ENCODE measurements around the gene PHLDB2.
A peak's percentile ranks its signal among the peaks of the same experiment; 100 is the strongest.
"Not testable (repeated sequence)": the region's sequence is repeated elsewhere in the genome, so short reads cannot be mapped to it uniquely, and the experiment has no call there.

PHLDB2 gene

DNA sequence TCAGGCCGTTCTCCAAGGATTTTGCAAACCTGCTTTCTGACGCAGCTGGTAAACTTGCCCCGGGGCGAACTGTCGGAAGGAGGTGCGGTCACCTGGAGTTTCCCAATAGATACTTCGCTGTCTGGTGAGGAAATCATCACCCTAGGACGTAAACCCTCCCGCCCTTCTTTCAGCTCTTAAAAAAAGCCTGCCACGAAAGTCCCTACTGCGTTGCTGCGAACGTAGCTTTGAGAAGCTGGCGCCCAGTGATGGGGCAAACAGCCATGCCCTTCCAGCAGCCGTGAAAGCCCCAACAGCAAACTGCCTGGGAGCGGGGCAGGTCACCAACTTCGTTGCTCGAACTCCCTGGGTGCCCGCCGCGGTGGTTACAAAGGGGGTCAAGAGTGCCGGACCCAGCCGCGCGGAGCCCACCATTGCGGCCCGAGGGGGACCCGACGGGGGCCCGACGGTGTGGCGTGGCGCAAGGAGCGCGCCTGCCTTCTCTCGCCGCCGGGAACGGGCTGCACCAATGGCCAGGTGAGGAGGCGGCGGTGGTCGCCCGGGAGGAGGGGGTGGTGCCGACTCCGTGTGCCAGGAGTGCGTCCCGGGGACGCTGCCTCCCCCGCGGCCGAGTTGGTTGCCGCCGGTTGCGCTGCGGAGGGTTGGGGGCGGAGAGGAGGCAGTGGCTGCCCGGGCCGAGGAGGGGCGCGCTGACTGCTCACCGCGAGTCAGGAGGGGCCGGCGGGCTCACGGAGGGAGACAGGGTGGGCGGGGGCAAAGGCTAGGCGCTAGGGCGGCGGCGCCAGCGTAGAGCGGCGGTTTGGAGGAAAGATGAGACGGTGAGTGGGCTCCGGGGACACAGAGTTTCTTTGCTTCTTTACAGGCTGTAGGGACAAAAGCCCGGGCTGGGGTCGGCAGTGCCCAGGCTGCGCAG, at the start of gene PHLDB2:
Gene PHLDB2 (plus strand): TSS at position 205 of the 913 bp plus-strand sequence. CDS start 24,813 bp downstream, outside the sequence.
- Histone ChIP-seq H3K4me2 (peak within 1 kb of the TSS; percentile 82 to 99 (median 96)), H3K9me3 (replicated peaks in 1 of 11) (no peaks in the 10 kb centered on the region), H3K27me3 (peaks cover 0 to 43% (median 0%) of the 10 kb centered on the region in 11 experiments; a peak in 7 of 22 replicates), H3K4me3 (peak within 1 kb of the TSS; percentile 60 to 79 (median 73)), H4K20me1 (no peaks in the 10 kb centered on the region), H3K9ac (peak within 1 kb of the TSS; percentile 57 to 87 (median 77)), H3K4me1 (peaks cover 6 to 46% (median 37%) of the 10 kb centered on the region in 10 experiments; a peak in 19 of 20 replicates), H3K27ac (peak within 1 kb of the TSS in 9 of 11 experiments; percentile 31 to 80 (median 75); a peak in 16 of 22 replicates), H3K36me3 (no peaks in the 10 kb centered on the region)
- no peak for TF ChIP-seq Cebpa-rat (IDR thresholded peaks at IDR 0.05)

DNA sequence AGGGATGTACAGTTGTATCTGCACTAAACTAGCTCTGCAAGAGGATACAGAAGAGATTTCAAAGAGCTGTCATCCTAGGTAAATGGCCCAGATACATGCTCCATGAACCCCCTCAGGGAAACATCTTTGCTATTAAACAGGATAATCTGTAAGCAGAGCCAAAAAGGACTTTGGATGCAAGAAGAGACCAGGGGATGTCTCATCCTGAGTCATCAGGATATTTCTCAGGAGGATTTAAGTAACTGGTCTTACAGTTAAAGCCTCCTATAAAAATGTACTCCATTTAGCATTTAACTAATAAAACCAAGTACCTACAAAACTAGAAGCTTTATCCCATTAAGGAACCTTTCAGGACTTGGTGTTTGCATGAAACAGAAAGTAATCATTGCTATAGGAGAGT, 48.2 kb upstream of the PHLDB2 start:
- Histone ChIP-seq H3K4me2 (no peak overlapping the region), H3K9ac (no peak overlapping the region), H3K4me1 (no peaks in the 10 kb centered on the region)

DNA sequence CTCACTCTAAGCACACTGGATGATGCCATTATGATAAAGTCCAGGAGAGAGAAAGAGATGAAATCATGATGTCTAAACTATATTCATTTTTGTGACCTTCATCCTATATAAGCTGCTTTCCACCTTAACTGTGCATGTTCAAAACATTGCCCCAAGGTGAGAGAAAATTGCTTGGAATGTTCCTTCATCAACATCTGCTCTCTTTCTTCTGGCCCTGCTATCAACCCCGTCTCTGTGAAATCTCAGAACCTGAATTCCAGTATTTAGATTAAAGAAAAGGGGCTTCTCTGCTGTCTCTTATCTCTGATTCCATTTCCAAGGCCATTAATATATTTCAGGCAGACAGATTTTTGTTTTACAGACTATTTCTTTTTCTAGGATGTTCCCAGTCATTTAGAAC, 47.3 kb upstream of the PHLDB2 start:
- Histone ChIP-seq H3K36me3 (no peaks in the 10 kb centered on the region), H3K4me1 (no peaks in the 10 kb centered on the region), H3K4me2 (no peak overlapping the region), H3K27me3 (no peaks in the 10 kb centered on the region), H3K9me3 (replicated peaks in 1 of 11) (peaks cover 23 to 31% (median 27%) of the 10 kb centered on the region in 11 experiments), H3K9ac (no peak overlapping the region), H3K4me3 (no peak overlapping the region), H4K20me1 (no peaks in the 10 kb centered on the region), H3K27ac (no peak overlapping the region)
- TF ChIP-seq Cebpa-rat (IDR thresholded peaks at IDR 0.05), result no peak

More for the DNA sequence above, 48.2 kb upstream of the PHLDB2 start:
- Histone ChIP-seq H3K9me3 (replicated peaks in 1 of 11) (peaks cover 14 to 22% (median 18%) of the 10 kb centered on the region in 11 experiments; a peak in 21 of 22 replicates), H3K36me3 (no peaks in the 10 kb centered on the region), H3K27me3 (no peaks in the 10 kb centered on the region), H3K27ac (no peak overlapping the region), H3K4me3 (no peak overlapping the region), H4K20me1 (no peaks in the 10 kb centered on the region)
- TF ChIP-seq Cebpa-rat (IDR thresholded peaks at IDR 0.05), result no peak

DNA sequence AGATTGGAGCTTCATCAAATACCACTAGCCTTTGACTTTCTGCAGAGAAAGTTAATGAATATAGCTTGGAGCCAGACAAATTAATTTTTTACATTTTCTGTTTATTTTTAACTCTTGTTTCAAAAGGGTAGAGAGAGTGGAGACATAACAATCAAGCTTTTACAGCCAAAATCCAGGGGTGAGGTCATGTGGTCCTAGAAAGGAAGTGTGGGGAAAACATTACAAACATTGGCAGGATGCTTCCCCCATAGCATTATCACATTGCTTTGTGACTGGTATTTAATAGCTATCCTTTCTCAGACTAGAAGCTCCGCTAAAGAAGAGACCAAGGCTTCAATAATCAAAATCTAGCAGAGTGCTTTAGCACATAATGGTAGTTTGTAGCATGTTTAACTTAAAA, 46.4 kb upstream of the PHLDB2 start:
- Histone ChIP-seq H3K4me3 (no peak overlapping the region), H3K27me3 (no peaks in the 10 kb centered on the region), H3K36me3 (no peaks in the 10 kb centered on the region), H3K9me3 (replicated peaks in 1 of 11) (peaks cover 29 to 39% (median 32%) of the 10 kb centered on the region in 11 experiments), H3K9ac (no peak overlapping the region), H3K4me1 (no peaks in the 10 kb centered on the region), H4K20me1 (no peaks in the 10 kb centered on the region), H3K4me2 (no peak overlapping the region), H3K27ac (no peak overlapping the region)
- no peak for TF ChIP-seq Cebpa-rat (IDR thresholded peaks at IDR 0.05)

DNA sequence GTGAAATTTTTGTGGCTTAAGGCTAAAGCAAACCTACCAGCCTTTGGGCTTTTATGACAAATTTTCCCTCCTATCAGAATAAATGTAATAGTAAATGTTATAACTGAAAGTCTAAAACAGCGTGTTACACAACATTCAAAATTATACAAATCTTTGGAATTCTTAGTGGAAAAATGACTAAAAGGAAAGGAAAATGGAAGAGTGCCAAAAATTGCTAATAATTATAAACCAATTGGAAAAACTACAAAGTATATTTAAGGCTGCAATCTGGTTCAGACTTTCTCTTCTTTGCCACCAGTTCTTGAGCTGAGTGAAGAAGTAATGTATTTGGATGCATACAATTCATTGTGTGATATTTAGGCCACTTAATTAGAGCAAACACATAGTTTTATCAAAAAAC, 45.6 kb upstream of the PHLDB2 start:
- no peak for TF ChIP-seq Cebpa-rat (IDR thresholded peaks at IDR 0.05)
- H3K9me3 ChIP-seq (replicated peaks in 1 of 11), result peaks cover 30 to 45% (median 34%) of the 10 kb centered on the region in 11 experiments

DNA sequence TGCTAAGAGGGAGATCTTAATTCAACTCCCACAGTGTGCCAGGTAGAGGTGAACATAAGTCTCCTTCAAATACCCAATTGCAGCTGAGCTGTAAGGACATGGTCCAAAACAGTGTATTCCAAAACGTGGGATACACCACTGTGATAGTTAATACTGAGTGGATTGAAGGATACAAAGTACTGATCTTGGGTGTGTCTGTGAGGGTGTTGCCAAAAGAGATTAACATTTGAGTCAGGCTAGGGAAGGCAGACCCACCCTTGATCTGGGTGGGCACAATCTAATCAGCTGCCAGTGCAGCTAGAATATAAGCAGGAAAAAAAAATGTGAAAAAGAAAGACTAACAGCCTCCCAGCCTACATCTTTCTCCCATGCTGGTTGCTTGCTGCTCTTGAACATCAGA, 45.1 kb upstream of the PHLDB2 start:
- H3K27me3 ChIP-seq, result no peaks in the 10 kb centered on the region
- no peaks in the 10 kb centered on the region for H3K4me1 ChIP-seq
- H3K9ac ChIP-seq, result no peak overlapping the region
- TF ChIP-seq Cebpa-rat (IDR thresholded peaks at IDR 0.05), result no peak
- no peak overlapping the region for H3K4me2 ChIP-seq
- H3K9me3 ChIP-seq (replicated peaks in 1 of 11), result peaks cover 31 to 50% (median 39%) of the 10 kb centered on the region in 11 experiments
- no peaks in the 10 kb centered on the region for H3K36me3 ChIP-seq
- H4K20me1 ChIP-seq, result no peaks in the 10 kb centered on the region
- H3K27ac ChIP-seq, result no peak overlapping the region
- no peak overlapping the region for H3K4me3 ChIP-seq

More for the DNA sequence above, 45.6 kb upstream of the PHLDB2 start:
- Histone ChIP-seq H3K36me3 (no peaks in the 10 kb centered on the region), H3K4me3 (no peak overlapping the region), H3K27ac (no peak overlapping the region), H3K4me2 (no peak overlapping the region), H3K4me1 (no peaks in the 10 kb centered on the region), H4K20me1 (no peaks in the 10 kb centered on the region), H3K27me3 (no peaks in the 10 kb centered on the region), H3K9ac (no peak overlapping the region)

DNA sequence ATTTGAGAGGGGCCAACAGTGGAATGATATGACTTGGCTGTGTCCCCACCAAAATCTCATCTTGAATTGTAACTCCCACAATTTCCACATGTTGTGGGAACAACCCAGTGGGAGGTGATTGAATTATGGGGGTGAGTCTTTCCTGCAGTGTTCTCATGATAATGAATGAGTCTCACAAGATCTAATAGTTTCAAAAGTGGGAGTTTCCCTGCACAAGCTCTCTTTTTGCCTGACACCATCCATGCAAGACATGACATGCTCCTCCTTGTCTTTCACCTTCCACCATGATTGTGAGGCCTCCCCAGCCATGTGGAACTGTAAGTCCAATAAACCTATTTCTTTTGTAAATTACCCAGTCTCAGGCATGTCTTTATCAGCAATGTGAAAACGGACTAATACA, 42.3 kb upstream of the PHLDB2 start:
- not testable (repeated sequence) for H3K27ac ChIP-seq, H3K36me3 ChIP-seq, H4K20me1 ChIP-seq, H3K4me1 ChIP-seq, H3K4me2 ChIP-seq, H3K9ac ChIP-seq, H3K27me3 ChIP-seq, H3K4me3 ChIP-seq
- H3K9me3 ChIP-seq (replicated peaks in 1 of 11), result peaks cover 54 to 69% (median 57%) of the 10 kb centered on the region in 11 experiments

DNA sequence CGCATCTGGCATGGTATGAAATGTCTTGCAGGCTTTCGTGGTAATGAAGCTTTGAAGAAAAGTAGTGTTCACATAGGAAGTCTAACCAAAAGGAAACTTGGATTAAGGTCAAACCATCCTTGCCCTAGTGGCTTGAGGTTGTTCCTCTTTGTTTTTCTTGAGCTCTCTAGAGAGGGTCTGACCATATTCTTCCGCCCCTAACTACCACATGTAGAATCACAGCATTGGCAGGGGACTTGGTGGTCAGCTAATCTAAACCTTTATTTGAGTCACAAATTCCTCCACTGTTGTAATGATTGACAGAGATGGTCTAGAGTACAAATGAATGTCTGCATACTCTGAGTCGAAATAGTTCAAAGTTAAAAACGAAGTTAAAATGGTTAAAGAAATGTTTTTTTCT, 39.1 kb upstream of the PHLDB2 start:
- H3K4me3 ChIP-seq, result no peak overlapping the region

DNA sequence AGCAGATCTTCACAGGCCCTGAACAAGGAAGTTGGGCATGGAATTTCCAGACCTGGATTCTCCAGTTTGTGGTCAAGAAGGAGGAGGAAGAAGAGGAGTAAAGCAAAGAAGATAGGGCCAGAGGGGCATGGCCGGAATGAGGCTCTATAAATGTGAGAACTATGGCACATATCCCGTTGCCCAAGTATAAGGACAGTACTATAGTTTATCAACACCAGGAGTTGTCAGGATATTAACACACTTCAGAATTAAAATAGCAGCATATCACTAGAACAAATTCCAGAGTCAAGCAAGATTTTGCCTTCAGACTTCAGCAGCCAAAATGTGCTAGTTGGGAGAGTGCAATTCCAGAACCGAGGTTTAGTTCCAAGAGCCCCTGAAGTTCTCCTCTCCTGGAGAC, 38.4 kb upstream of the PHLDB2 start:
- H3K4me1 ChIP-seq, result peaks cover 5 to 16% (median 11%) of the 10 kb centered on the region in 10 experiments; a peak in 16 of 20 replicates
- no peak for TF ChIP-seq Cebpa-rat (IDR thresholded peaks at IDR 0.05)
- no peak overlapping the region for H3K9ac ChIP-seq
- H4K20me1 ChIP-seq, result no peaks in the 10 kb centered on the region
- H3K36me3 ChIP-seq, result no peaks in the 10 kb centered on the region
- H3K27me3 ChIP-seq, result no peaks in the 10 kb centered on the region
- H3K4me3 ChIP-seq, result no peak overlapping the region
- H3K4me2 ChIP-seq, result no peak overlapping the region
- H3K9me3 ChIP-seq (replicated peaks in 1 of 11), result peaks cover 37 to 49% (median 43%) of the 10 kb centered on the region in 11 experiments
- H3K27ac ChIP-seq, result no peak overlapping the region

More for the DNA sequence above, 39.1 kb upstream of the PHLDB2 start:
- Histone ChIP-seq H3K27me3 (no peaks in the 10 kb centered on the region), H4K20me1 (no peaks in the 10 kb centered on the region), H3K36me3 (no peaks in the 10 kb centered on the region), H3K4me2 (no peak overlapping the region), H3K4me1 (peaks cover 0 to 11% (median 9%) of the 10 kb centered on the region in 10 experiments; a peak in 15 of 20 replicates), H3K9ac (no peak overlapping the region), H3K9me3 (replicated peaks in 1 of 11) (peaks cover 44 to 57% (median 50%) of the 10 kb centered on the region in 11 experiments), H3K27ac (no peak overlapping the region)
- no peak for TF ChIP-seq Cebpa-rat (IDR thresholded peaks at IDR 0.05)

Measured in BLaER1 treated with 17β-estradiol and CSF1 and Interleukin-3, amounts not matched to agents 10 nM and 100 nM (cell line).